Measurements from ENCODE around the gene DAB2IP. TPM values are rescaled to one million over a fixed set of nuclear protein-coding genes. Genes with fewer than 3 reads are reported as not detected.
"Not testable (repeated sequence)": the region's sequence is repeated elsewhere in the genome, so short reads cannot be mapped to it uniquely, and the experiment has no call there.

Gene DAB2IP
- total RNA-seq, 1 donor from 2014 or later, result 24.3 TPM

- Histone ChIP-seq H2AFZ (replicated peaks) (no peak overlapping the region), H3K4me3 (no peak overlapping the region), H3F3A (ENCODE audit: low read depth) (peaks cover 2% of the 10 kb centered on the region), H3K4me2 (no peak overlapping the region), H3K79me2 (ENCODE audit: low read depth) (no peaks in the 10 kb centered on the region), H3K27ac (no peak overlapping the region), H3K27me3 (no peaks in the 10 kb centered on the region), H3K9me3 (ENCODE audit: low read depth) (no peaks in the 10 kb centered on the region), H4K20me1 (ENCODE audit: low read depth) (peaks cover 45% of the 10 kb centered on the region), H3K9ac (no peak overlapping the region), H3K36me3 (no peaks in the 10 kb centered on the region), H3K4me1 (peaks cover 26% of the 10 kb centered on the region)
- Mint-ChIP-seq H3K27ac (no peak overlapping the region), H3K27me3 (ENCODE audit: insufficient read depth, low read depth) (peaks cover 5% of the 10 kb centered on the region), H3K9me3 (no peaks in the 10 kb centered on the region), H3K36me3 (no peaks in the 10 kb centered on the region), H3K4me1 (peaks cover 55% of the 10 kb centered on the region), H3K4me3 (peak overlapping the region; percentile 14)
- TF ChIP-seq EZH2 (IDR thresholded peaks at IDR 0.05) (no peak), CTCF (IDR thresholded peaks at IDR 0.05) (no peak), EZH2phosphoT487 (IDR thresholded peaks at IDR 0.05) (no peak)
- no peak for DNase-seq (ENCODE audit: low spot score)
Observed at GRCh38 chr9:121643473-121643872, 8.0 kb upstream of the DAB2IP start.

- not testable (repeated sequence) for DNase-seq (ENCODE audit: low spot score); H3K4me3 Mint-ChIP-seq; H3K36me3 ChIP-seq; H3K27me3 Mint-ChIP-seq (ENCODE audit: insufficient read depth, low read depth); H3K79me2 ChIP-seq (ENCODE audit: low read depth); H2AFZ ChIP-seq (replicated peaks); H3F3A ChIP-seq (ENCODE audit: low read depth); H3K4me2 ChIP-seq; H3K36me3 Mint-ChIP-seq; H3K27ac Mint-ChIP-seq; H3K9ac ChIP-seq; H3K27me3 ChIP-seq; H3K27ac ChIP-seq; H3K9me3 Mint-ChIP-seq; H3K9me3 ChIP-seq (ENCODE audit: low read depth); H3K4me3 ChIP-seq
- Histone ChIP-seq H3K4me1 (peaks cover 32% of the 10 kb centered on the region), H4K20me1 (ENCODE audit: low read depth) (peaks cover 40% of the 10 kb centered on the region)
- peaks cover 54% of the 10 kb centered on the region for H3K4me1 Mint-ChIP-seq
Observed at GRCh38 chr9:121644040-121644439, 7.4 kb upstream of the DAB2IP start.

GRCh38 chr9:121645003-121645402 is 6.4 kb upstream of the DAB2IP start:
- no peak overlapping the region for H3K9ac ChIP-seq
- Mint-ChIP-seq H3K9me3 (no peaks in the 10 kb centered on the region), H3K36me3 (no peaks in the 10 kb centered on the region), H3K4me3 (no peak overlapping the region), H3K27me3 (ENCODE audit: insufficient read depth, low read depth) (peaks cover 4% of the 10 kb centered on the region), H3K4me1 (peaks cover 55% of the 10 kb centered on the region), H3K27ac (no peak overlapping the region)
- peaks cover 10% of the 10 kb centered on the region for H3K79me2 ChIP-seq (ENCODE audit: low read depth)
- H4K20me1 ChIP-seq (ENCODE audit: low read depth), result peaks cover 30% of the 10 kb centered on the region
- H3K9me3 ChIP-seq (ENCODE audit: low read depth), result no peaks in the 10 kb centered on the region
- no peak for DNase-seq (ENCODE audit: low spot score)
- no peak for TF ChIP-seq EZH2 (IDR thresholded peaks at IDR 0.05)
- no peak for TF ChIP-seq CTCF (IDR thresholded peaks at IDR 0.05)
- TF ChIP-seq EZH2phosphoT487 (IDR thresholded peaks at IDR 0.05), result no peak
- no peaks in the 10 kb centered on the region for H3K27me3 ChIP-seq
- H3K36me3 ChIP-seq, result no peaks in the 10 kb centered on the region
- no peak overlapping the region for H3K4me2 ChIP-seq
- no peak overlapping the region for H3K4me3 ChIP-seq
- H2AFZ ChIP-seq (replicated peaks), result no peak overlapping the region
- peaks cover 7% of the 10 kb centered on the region for H3F3A ChIP-seq (ENCODE audit: low read depth)
- H3K27ac ChIP-seq, result no peak overlapping the region
- H3K4me1 ChIP-seq, result peaks cover 36% of the 10 kb centered on the region

- no peaks in the 10 kb centered on the region for H3K27me3 ChIP-seq
- H3K27ac Mint-ChIP-seq, result no peak overlapping the region
- no peaks in the 10 kb centered on the region for H3K36me3 ChIP-seq
- no peak overlapping the region for H3K9ac ChIP-seq
- peaks cover 10% of the 10 kb centered on the region for H3K79me2 ChIP-seq (ENCODE audit: low read depth)
- H3K4me3 Mint-ChIP-seq, result no peak overlapping the region
- no peaks in the 10 kb centered on the region for H3K9me3 ChIP-seq (ENCODE audit: low read depth)
- H3K4me3 ChIP-seq, result no peak overlapping the region
- peaks cover 26% of the 10 kb centered on the region for H4K20me1 ChIP-seq (ENCODE audit: low read depth)
- DNase-seq (ENCODE audit: low spot score), result no peak
- H3F3A ChIP-seq (ENCODE audit: low read depth), result peaks cover 15% of the 10 kb centered on the region
- TF ChIP-seq CTCF (IDR thresholded peaks at IDR 0.05), result no peak
- TF ChIP-seq EZH2 (IDR thresholded peaks at IDR 0.05), result no peak
- no peak for TF ChIP-seq EZH2phosphoT487 (IDR thresholded peaks at IDR 0.05)
- no peaks in the 10 kb centered on the region for H3K36me3 Mint-ChIP-seq
- no peak overlapping the region for H2AFZ ChIP-seq (replicated peaks)
- no peak overlapping the region for H3K27ac ChIP-seq
- H3K27me3 Mint-ChIP-seq (ENCODE audit: insufficient read depth, low read depth), result peaks cover 4% of the 10 kb centered on the region
- H3K4me2 ChIP-seq, result no peak overlapping the region
- H3K4me1 ChIP-seq, result peaks cover 46% of the 10 kb centered on the region
- H3K4me1 Mint-ChIP-seq, result peaks cover 60% of the 10 kb centered on the region
- H3K9me3 Mint-ChIP-seq, result no peaks in the 10 kb centered on the region
Observed at GRCh38 chr9:121645853-121646807, 5.3 kb upstream of the DAB2IP start.

Measured in neural progenitor cell (in vitro differentiated cells).